ENCODE results near the gene HK1. TPM values are rescaled to one million over a fixed set of nuclear protein-coding genes. Genes with fewer than 3 reads are reported as not detected.

HK1 gene
- total and polyA plus RNA-seq, 9 donors, result 19.7 to 40.8 (median 30.6) TPM

DNA sequence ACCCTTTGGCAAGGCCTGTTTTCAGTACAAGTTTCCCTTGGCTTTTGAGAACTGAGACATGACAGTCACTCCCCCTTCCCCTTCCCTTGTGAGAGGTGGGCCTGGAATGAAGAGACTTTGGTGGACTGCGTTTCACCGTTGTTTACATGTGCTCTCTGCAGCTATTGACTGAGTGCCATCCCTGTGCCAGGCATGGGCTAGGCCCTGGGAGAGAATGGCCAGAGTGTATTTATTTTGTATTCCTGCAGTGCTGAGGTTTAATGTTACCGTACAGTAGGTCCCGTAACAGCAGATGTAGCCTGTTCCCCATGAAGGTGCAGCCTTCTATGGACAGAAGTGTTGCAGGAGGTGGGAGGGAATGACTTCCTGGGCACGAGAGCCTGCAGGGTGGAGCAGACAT is 88.4 kb downstream of the HK1 start:
- H3K27ac ChIP-seq (ENCODE audit: low read length), result no peak overlapping the region
- peaks cover 32% of the 10 kb centered on the region for H3K36me3 ChIP-seq (ENCODE audit: control insufficient read depth, insufficient read depth, low read length)
- H3K4me1 ChIP-seq (ENCODE audit: control insufficient read depth, insufficient read depth, low read length), result peaks cover 13% of the 10 kb centered on the region
- no peaks in the 10 kb centered on the region for H3K9me3 ChIP-seq (replicated peaks; ENCODE audit: control insufficient read depth, low read depth, low read length)
- WGBS (ENCODE audit: insufficient coverage), result 96% methylated on average over 5 of the region's 5 CpGs
- H3K4me3 ChIP-seq (ENCODE audit: low read length), result no peak overlapping the region
- no peaks in the 10 kb centered on the region for H3K27me3 ChIP-seq (ENCODE audit: control insufficient read depth, insufficient read depth, low read length)
- DNase-seq, result no peak

DNA sequence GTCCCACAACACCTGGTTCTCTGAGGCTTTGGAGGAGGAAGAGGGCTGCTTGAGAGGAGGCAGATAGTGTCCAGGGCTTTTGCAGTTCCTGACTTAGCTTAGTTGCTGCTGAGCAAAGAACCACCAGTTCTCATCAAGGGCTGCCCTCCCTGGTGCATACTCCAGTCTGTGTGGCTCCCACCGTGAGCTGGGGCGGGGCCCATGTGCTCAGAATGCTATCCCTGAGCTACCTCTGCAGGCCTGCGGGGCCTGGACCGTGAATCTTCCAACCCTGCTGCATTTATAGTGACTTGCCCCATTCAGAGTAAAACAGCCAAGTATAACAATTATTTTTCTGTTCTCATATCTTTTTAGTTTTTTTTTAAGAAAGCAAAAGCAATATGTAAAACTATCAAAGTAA is 89.2 kb downstream of the HK1 start:
- peaks cover 10% of the 10 kb centered on the region for H3K4me1 ChIP-seq (ENCODE audit: control insufficient read depth, insufficient read depth, low read length)
- H3K9me3 ChIP-seq (replicated peaks; ENCODE audit: control insufficient read depth, low read depth, low read length), result no peaks in the 10 kb centered on the region
- H3K27me3 ChIP-seq (ENCODE audit: control insufficient read depth, insufficient read depth, low read length), result no peaks in the 10 kb centered on the region
- DNase-seq, result no peak
- no peak overlapping the region for H3K4me3 ChIP-seq (ENCODE audit: low read length)
- no peak overlapping the region for H3K27ac ChIP-seq (ENCODE audit: low read length)
- peaks cover 32% of the 10 kb centered on the region for H3K36me3 ChIP-seq (ENCODE audit: control insufficient read depth, insufficient read depth, low read length)
- WGBS (ENCODE audit: insufficient coverage), result 75% methylated on average over 2 of the region's 4 CpGs

- H3K36me3 ChIP-seq (ENCODE audit: control insufficient read depth, insufficient read depth, low read length), result peaks cover 29% of the 10 kb centered on the region
- H3K27me3 ChIP-seq (ENCODE audit: control insufficient read depth, insufficient read depth, low read length), result no peaks in the 10 kb centered on the region
- H3K4me1 ChIP-seq (ENCODE audit: control insufficient read depth, insufficient read depth, low read length), result peaks cover 20% of the 10 kb centered on the region
- no peak overlapping the region for H3K4me3 ChIP-seq (ENCODE audit: low read length)
- no peaks in the 10 kb centered on the region for H3K9me3 ChIP-seq (replicated peaks; ENCODE audit: control insufficient read depth, low read depth, low read length)
- no peak for DNase-seq
- WGBS (ENCODE audit: insufficient coverage), result 75% methylated on average over 2 of the region's 9 CpGs
- no peak overlapping the region for H3K27ac ChIP-seq (ENCODE audit: low read length)
These were observed 94.1 kb downstream of the HK1 start for GRCh38 chr10:69372126-69372980.

GRCh38 chr10:69374242-69374641 is 95.9 kb downstream of the HK1 start:
- Histone ChIP-seq H3K27me3 (ENCODE audit: control insufficient read depth, insufficient read depth, low read length) (no peaks in the 10 kb centered on the region), H3K27ac (ENCODE audit: low read length) (no peak overlapping the region), H3K9me3 (replicated peaks; ENCODE audit: control insufficient read depth, low read depth, low read length) (no peaks in the 10 kb centered on the region), H3K4me1 (ENCODE audit: control insufficient read depth, insufficient read depth, low read length) (peaks cover 24% of the 10 kb centered on the region), H3K4me3 (ENCODE audit: low read length) (no peak overlapping the region), H3K36me3 (ENCODE audit: control insufficient read depth, insufficient read depth, low read length) (peaks cover 26% of the 10 kb centered on the region)
- DNase-seq, result no peak
- WGBS (ENCODE audit: insufficient coverage), result 87% methylated on average over 13 of the region's 13 CpGs

DNA sequence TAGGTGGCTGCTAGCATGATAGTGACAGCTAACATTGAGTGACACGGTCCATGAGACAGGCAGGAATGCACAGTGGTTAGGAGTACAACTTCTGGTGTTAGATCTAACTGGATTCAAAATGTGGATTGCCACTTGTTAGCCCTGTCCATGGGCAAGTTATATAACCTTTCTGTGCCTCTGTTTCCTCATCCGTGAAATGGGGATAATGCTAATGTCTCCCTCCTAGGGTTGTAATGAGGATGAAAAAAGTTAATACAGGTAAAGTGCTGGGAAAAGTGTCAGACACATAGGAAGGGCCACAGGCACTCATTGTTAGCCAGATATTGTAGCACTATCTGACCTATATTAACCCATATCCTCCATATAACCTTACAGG is 96.6 kb downstream of the HK1 start:
- Histone ChIP-seq H3K27me3 (ENCODE audit: control insufficient read depth, insufficient read depth, low read length) (no peaks in the 10 kb centered on the region), H3K27ac (ENCODE audit: low read length) (no peak overlapping the region), H3K9me3 (replicated peaks; ENCODE audit: control insufficient read depth, low read depth, low read length) (no peaks in the 10 kb centered on the region), H3K4me1 (ENCODE audit: control insufficient read depth, insufficient read depth, low read length) (peaks cover 24% of the 10 kb centered on the region), H3K36me3 (ENCODE audit: control insufficient read depth, insufficient read depth, low read length) (peaks cover 31% of the 10 kb centered on the region), H3K4me3 (ENCODE audit: low read length) (no peak overlapping the region)
- DNase-seq, result no peak
- 92% methylated on average over 1 of the region's 2 CpGs for WGBS (ENCODE audit: insufficient coverage)

DNA sequence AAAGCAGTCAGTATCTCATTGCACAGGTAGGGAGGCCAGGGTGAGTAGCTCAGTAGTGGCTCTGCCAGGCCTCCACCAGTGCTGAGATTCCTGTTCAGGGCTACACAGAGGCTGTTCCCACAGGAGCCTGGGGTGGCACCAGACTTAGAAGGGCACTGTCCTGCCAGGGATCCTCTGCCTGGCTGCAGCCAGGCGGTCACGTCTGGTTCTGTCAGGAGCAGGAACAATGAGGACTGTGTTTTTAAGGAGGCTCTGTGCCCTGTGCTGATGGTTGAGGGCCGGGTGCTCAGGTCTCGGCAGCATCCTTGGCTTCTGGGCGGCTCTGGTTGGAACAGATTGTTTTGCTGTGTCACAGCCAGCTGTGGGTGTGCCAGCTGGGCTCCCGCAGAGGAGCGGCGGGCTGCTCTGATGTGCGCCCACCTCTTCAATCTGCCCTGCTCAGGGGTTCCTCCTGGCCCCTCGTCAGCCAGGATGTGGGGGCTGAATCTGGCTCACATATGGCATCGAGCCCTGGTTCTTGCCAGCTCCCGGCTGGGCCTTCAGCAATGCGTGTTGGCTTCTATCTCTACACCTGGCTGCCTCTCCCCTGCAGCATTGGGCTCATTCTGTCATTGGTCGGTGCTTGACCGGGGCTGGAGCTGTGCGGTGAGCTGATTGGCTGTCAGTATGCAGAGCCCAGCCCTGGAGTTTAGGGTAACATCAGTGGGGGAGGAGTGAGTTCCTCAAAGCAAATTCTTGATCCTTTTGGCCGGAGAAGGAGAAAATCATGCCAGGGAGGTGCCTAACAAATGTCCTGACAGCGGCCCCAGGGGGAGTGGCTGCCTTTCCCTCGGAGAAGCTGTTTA is 97.2 kb downstream of the HK1 start:
- Histone ChIP-seq H3K27ac (ENCODE audit: low read length) (no peak overlapping the region), H3K27me3 (ENCODE audit: control insufficient read depth, insufficient read depth, low read length) (no peaks in the 10 kb centered on the region), H3K9me3 (replicated peaks; ENCODE audit: control insufficient read depth, low read depth, low read length) (no peaks in the 10 kb centered on the region), H3K4me1 (ENCODE audit: control insufficient read depth, insufficient read depth, low read length) (peaks cover 24% of the 10 kb centered on the region), H3K36me3 (ENCODE audit: control insufficient read depth, insufficient read depth, low read length) (peaks cover 31% of the 10 kb centered on the region), H3K4me3 (ENCODE audit: low read length) (no peak overlapping the region)
- 35% methylated on average over 13 of the region's 19 CpGs for WGBS (ENCODE audit: insufficient coverage)
- DNase-seq, result peak; percentile 60

DNA sequence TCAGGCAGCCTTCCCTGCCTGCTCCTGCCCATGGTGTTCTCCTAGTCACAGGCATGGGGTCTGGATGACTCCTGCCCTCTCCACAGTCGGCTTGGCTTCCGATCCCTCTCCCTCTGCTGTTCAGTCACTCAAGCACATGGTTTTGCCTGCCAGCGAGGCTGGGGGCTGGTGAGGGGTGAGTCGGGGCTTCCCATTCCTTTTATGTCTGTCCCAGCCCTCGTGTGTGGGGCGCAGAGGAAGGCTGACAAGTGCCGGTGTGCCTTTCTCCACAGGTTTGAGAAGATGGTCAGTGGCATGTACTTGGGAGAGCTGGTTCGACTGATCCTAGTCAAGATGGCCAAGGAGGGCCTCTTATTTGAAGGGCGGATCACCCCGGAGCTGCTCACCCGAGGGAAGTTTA is 98.4 kb downstream of the HK1 start:
- 91% methylated on average over 6 of the region's 11 CpGs for WGBS (ENCODE audit: insufficient coverage)
- Histone ChIP-seq H3K27me3 (ENCODE audit: control insufficient read depth, insufficient read depth, low read length) (no peaks in the 10 kb centered on the region), H3K27ac (ENCODE audit: low read length) (peak overlapping the region; percentile 73), H3K4me3 (ENCODE audit: low read length) (no peak overlapping the region), H3K4me1 (ENCODE audit: control insufficient read depth, insufficient read depth, low read length) (peaks cover 24% of the 10 kb centered on the region), H3K36me3 (ENCODE audit: control insufficient read depth, insufficient read depth, low read length) (peaks cover 24% of the 10 kb centered on the region), H3K9me3 (replicated peaks; ENCODE audit: control insufficient read depth, low read depth, low read length) (no peaks in the 10 kb centered on the region)
- DNase-seq, result no peak

DNA sequence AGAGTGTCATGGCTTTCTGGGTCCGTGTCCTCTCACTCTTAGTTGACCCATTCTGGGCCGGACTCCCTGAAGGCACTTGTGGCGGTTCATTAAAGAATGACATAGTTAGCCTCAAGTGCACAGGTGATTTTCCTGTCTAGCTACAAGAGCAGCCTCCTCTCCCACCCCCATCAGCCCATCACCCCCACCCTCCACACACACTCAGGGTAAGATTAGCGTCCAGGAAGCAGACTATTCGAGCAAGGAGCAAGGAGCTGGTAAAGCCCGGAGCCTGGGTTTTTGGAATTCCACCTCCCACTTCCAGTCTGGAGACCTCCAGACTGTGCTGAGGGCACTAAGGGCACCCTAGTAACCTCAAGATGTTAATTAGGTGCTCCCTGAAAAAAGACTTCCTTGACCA is 98.9 kb downstream of the HK1 start:
- Histone ChIP-seq H3K27me3 (ENCODE audit: control insufficient read depth, insufficient read depth, low read length) (no peaks in the 10 kb centered on the region), H3K27ac (ENCODE audit: low read length) (peak overlapping the region; percentile 85), H3K36me3 (ENCODE audit: control insufficient read depth, insufficient read depth, low read length) (peaks cover 24% of the 10 kb centered on the region), H3K4me3 (ENCODE audit: low read length) (no peak overlapping the region), H3K9me3 (replicated peaks; ENCODE audit: control insufficient read depth, low read depth, low read length) (no peaks in the 10 kb centered on the region), H3K4me1 (ENCODE audit: control insufficient read depth, insufficient read depth, low read length) (peaks cover 24% of the 10 kb centered on the region)
- 84% methylated on average over 4 of the region's 6 CpGs for WGBS (ENCODE audit: insufficient coverage)
- no peak for DNase-seq

GRCh38 chr10:69377933-69378332 is 99.6 kb downstream of the HK1 start:
- no peak overlapping the region for H3K4me3 ChIP-seq (ENCODE audit: low read length)
- peaks cover 29% of the 10 kb centered on the region for H3K36me3 ChIP-seq (ENCODE audit: control insufficient read depth, insufficient read depth, low read length)
- H3K4me1 ChIP-seq (ENCODE audit: control insufficient read depth, insufficient read depth, low read length), result peaks cover 25% of the 10 kb centered on the region
- no peaks in the 10 kb centered on the region for H3K9me3 ChIP-seq (replicated peaks; ENCODE audit: control insufficient read depth, low read depth, low read length)
- no CpG with 5 or more reads among the region's 3 CpGs for WGBS (ENCODE audit: insufficient coverage)
- peak; percentile 68 for DNase-seq
- H3K27me3 ChIP-seq (ENCODE audit: control insufficient read depth, insufficient read depth, low read length), result no peaks in the 10 kb centered on the region
- H3K27ac ChIP-seq (ENCODE audit: low read length), result peak overlapping the region; percentile 85

GRCh38 chr10:69379800-69380199 is 101.5 kb downstream of the HK1 start:
- no peaks in the 10 kb centered on the region for H3K9me3 ChIP-seq (replicated peaks; ENCODE audit: control insufficient read depth, low read depth, low read length)
- WGBS (ENCODE audit: insufficient coverage), result 94% methylated on average over 16 of the region's 16 CpGs

More at GRCh38 chr10:69379800-69380199, 101.5 kb downstream of the HK1 start:
- H3K27ac ChIP-seq (ENCODE audit: low read length), result no peak overlapping the region
- H3K4me3 ChIP-seq (ENCODE audit: low read length), result no peak overlapping the region
- peaks cover 40% of the 10 kb centered on the region for H3K4me1 ChIP-seq (ENCODE audit: control insufficient read depth, insufficient read depth, low read length)
- DNase-seq, result no peak
- H3K27me3 ChIP-seq (ENCODE audit: control insufficient read depth, insufficient read depth, low read length), result no peaks in the 10 kb centered on the region
- peaks cover 39% of the 10 kb centered on the region for H3K36me3 ChIP-seq (ENCODE audit: control insufficient read depth, insufficient read depth, low read length)
